Stomach (tissue), 9 donors: ENCODE data around the gene SYNJ2. TPM values are rescaled to one million over a fixed set of nuclear protein-coding genes. Genes with fewer than 3 reads are reported as not detected.

Source experiments
- DNase-seq, 2 donors: peaks; one replicate each; pipeline versions ENCODE4 v3.0.0 to v3.0.0-alpha.2; 2013 to 2019
- H3K27ac ChIP-seq, 5 donors: fragments of 200-600 bp in 4 of 5; sonication (generic) in 4 of 5; one replicate each; pipeline ENCODE4 v1.5.1; 2013 to 2019; ENCODE audit warnings: mild to moderate bottlenecking in 1 of 5, moderate library complexity in 1 of 5
- H3K27me3 ChIP-seq, 3 donors: fragments of 200-600 bp; sonication (generic); one replicate each; pipeline ENCODE4 v1.5.1; 2017 to 2019; ENCODE audit warnings: mixed run types in 1 of 3
- H3K36me3 ChIP-seq, 4 donors: fragments of 200-600 bp; sonication (generic); 1 replicate in 3 of 4; 2 replicates in 1 of 4; pipeline ENCODE4 v1.5.1; 2016 to 2019
- H3K4me1 ChIP-seq, 4 donors: fragments of 200-600 bp; sonication (generic); one replicate each; pipeline ENCODE4 v1.5.1; 2016 to 2019
- H3K4me3 ChIP-seq, 4 donors: fragments of 200-600 bp; sonication (generic) in 3 of 4; one replicate each; pipeline ENCODE4 v1.5.1; 2016 to 2019; ENCODE audit warnings: mild to moderate bottlenecking in 1 of 4
- H3K9me3 ChIP-seq, 4 donors: fragments of 200-600 bp; sonication (generic); one replicate each; pipeline ENCODE4 v1.5.1; 2016 to 2019
- EP300 ChIP-seq: sonication (generic); formaldehyde crosslinking; IDR thresholded peaks from one replicate; pipeline ENCODE4 v1.6.1; 2017; ENCODE audit warnings: antibody characterized with exemption
- POLR2A ChIP-seq, 4 donors: fragments of 450-650 bp; IDR thresholded peaks; one replicate each; pipeline ENCODE4 v1.6.1; 2016; ENCODE audit warnings: antibody characterized with exemption in 4 of 4, control low read depth in 2 of 4, mild to moderate bottlenecking in 1 of 4, moderate library complexity in 1 of 4
- POLR2AphosphoS5 ChIP-seq, 3 donors: sonication (generic); formaldehyde crosslinking; IDR thresholded peaks; one replicate each; pipeline ENCODE4 v1.6.1; 2016; ENCODE audit warnings: antibody characterized with exemption in 3 of 3
- WGBS, 5 donors: extraction: QIAGEN DNeasy Blood & Tissue Kit in 3 of 5; methylation state at CpG; one replicate each; pipeline versions ENCODE4 v1.1.5 to v1.1.7; 2013 to 2018; 5-methylcytosine and 5-hydroxymethylcytosine counted together
- intact Hi-C: fragments of 100-400 bp; cut with DNase I; formaldehyde crosslinking; loops from one replicate; pipeline ENCODE4 v1.15.1; 2023; ENCODE audit warnings: low total_unique reads
- polyA plus RNA-seq, 3 donors: library from polyadenylated mRNA; stranded (reverse); fragments of 200-250 nt; gene quantifications; one replicate each; pipeline ENCODE4 v1.2.3, GENCODE V29; 2013
- total RNA-seq, 5 donors: library from RNA; depleted of rRNA; stranded (reverse); fragments of >200 nt; gene quantifications; one replicate each; pipeline versions ENCODE4 v1.1.0 to v1.2.3, GENCODE V29; 2014 to 2016
- TF ChIP-seq, protein P1 (sequence below), 7 experiments: fragments of 450-650 bp in 4 of 7; fragments of 200-600 bp in 3 of 7; sonication (generic) in 3 of 7; IDR thresholded peaks; one replicate each; pipeline ENCODE4 v1.5.1; 2016 to 2019; ENCODE audit warnings: antibody characterized with exemption in 7 of 7, control low read depth in 2 of 7, mild to moderate bottlenecking in 1 of 7
- donor health status: healthy with polysubstance abuse.
- donor health status: Bipolar disorder and iron deficiency.
- donor health status: healthy.

SYNJ2 gene
- total and polyA plus RNA-seq, 8 donors = 4.7 to 41.4 (median 14.4) TPM

DNA sequence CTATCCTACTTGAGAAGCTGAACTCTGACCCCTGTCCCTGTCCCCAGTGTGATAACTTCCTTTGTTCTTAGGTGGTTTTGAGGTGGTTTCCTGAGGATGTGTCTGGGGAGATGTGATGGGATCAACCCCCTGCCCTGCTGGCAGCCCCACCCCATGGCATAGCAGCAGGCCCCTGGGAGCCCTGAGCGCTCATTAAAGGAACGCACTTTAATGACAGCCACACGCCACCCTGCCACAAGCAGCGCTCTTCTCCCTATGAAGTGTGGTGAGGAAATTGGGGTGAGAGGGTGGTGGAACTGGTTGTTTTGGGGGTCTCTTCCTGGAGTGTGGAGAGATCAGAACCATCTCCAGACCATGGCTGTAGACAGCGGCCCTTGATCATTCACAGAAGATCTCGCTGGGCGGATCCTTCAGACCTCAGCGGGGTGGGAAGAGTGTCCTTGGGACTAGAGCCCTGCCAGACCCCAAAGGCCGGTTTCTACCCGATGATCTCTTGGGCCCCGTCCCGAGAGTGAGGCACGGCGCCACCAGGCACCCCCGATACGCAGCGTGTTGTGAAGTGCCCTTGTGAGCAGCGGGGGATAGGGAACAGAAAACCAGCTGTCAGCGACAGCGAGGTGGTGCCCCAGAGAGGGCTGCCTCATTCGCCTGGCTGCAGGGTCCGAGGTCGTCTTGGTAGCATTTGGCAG is 45.4 kb downstream of the SYNJ2 start:
- no peaks in the 10 kb centered on the region for H3K9me3 ChIP-seq
- TF ChIP-seq EP300 = no peak
- TF ChIP-seq, protein P1, sequence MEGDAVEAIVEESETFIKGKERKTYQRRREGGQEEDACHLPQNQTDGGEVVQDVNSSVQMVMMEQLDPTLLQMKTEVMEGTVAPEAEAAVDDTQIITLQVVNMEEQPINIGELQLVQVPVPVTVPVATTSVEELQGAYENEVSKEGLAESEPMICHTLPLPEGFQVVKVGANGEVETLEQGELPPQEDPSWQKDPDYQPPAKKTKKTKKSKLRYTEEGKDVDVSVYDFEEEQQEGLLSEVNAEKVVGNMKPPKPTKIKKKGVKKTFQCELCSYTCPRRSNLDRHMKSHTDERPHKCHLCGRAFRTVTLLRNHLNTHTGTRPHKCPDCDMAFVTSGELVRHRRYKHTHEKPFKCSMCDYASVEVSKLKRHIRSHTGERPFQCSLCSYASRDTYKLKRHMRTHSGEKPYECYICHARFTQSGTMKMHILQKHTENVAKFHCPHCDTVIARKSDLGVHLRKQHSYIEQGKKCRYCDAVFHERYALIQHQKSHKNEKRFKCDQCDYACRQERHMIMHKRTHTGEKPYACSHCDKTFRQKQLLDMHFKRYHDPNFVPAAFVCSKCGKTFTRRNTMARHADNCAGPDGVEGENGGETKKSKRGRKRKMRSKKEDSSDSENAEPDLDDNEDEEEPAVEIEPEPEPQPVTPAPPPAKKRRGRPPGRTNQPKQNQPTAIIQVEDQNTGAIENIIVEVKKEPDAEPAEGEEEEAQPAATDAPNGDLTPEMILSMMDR (IDR thresholded peaks at IDR 0.05) = no peak
- no peak overlapping the region for H3K4me3 ChIP-seq
- 90 to 92% (median 91%) methylated on average over 23 of the region's 23 CpGs for WGBS, 5 donors
- intact Hi-C loops = no loop called here
- H3K27ac ChIP-seq = peak overlapping the region in 4 of 5 donors; percentile 70 to 82 (median 75)
- H3K27me3 ChIP-seq = no peaks in the 10 kb centered on the region
- peaks cover 39 to 62% (median 43%) of the 10 kb centered on the region in 4 donors for H3K4me1 ChIP-seq
- no peak for DNase-seq
- peaks cover 0 to 8% (median 4%) of the 10 kb centered on the region in 4 donors for H3K36me3 ChIP-seq

DNA sequence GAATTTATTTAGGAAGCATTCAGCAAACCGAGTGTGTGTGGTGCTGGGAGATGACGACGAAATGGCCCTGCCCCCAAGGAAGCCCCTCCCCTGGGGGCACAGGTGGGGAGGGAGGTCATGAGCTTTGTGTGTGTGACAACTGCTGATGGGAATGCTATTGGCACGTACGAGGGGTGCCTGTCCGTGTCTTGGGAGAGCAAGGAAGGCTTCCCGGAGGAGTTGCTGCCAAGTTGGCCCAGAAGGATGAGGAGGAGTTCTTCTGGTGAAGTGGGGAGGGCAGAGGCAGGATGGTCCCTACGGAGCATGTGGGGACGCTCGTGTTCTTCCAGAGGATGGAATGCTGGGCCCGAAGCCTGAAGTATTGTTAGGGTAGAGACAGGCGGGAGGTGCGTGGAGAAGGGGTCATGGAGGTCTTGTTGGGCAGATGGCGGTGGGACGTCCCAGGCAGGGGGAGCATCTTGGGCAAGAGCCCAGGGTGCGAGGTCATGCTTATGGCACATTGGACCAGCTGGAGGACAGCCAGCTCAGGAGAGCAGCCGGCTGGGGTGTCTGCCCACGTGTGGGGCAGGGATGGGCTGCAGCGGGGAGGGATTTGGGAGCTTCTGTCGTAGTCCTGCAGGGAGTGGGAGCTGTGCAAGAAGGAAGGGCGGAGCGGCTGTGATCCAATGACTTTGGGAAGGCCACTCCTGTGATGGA is 46.1 kb downstream of the SYNJ2 start:
- no peaks in the 10 kb centered on the region for H3K27me3 ChIP-seq
- TF ChIP-seq, protein P1 (IDR thresholded peaks at IDR 0.05) = no peak
- no peak for TF ChIP-seq POLR2AphosphoS5 (IDR thresholded peaks at IDR 0.05)
- TF ChIP-seq POLR2A (IDR thresholded peaks at IDR 0.05) = no peak
- TF ChIP-seq EP300 = no peak
- peaks cover 40 to 68% (median 48%) of the 10 kb centered on the region in 4 donors for H3K4me1 ChIP-seq
- H3K4me3 ChIP-seq = no peak overlapping the region
- DNase-seq = no peak
- 84 to 93% (median 88%) methylated on average over 22 of the region's 22 CpGs for WGBS, 5 donors
- peaks cover 0 to 8% (median 4%) of the 10 kb centered on the region in 4 donors for H3K36me3 ChIP-seq
- H3K27ac ChIP-seq = peak overlapping the region in 4 of 5 donors; percentile 1 to 82 (median 75)
- no peaks in the 10 kb centered on the region for H3K9me3 ChIP-seq
- intact Hi-C loops = no loop called here

DNA sequence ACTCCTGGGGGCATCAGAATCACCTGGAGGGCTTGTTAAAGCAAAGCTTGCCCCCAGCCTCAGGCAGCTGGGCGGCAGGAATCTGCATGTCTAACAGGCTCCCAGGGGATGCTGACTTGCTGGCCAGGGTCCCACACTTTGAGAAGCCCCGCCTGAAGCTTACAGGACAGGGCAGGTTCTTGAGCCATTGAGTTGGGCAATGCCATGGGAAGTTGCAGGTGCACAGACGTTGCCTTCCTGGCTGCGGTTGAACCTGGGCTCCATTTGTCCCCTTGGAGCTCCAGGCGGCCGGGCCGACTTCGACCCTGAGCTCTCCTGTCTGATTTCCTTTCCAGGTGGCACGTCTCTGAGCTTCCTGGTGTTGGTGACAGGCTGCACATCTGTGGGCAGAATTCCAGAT is 46.8 kb downstream of the SYNJ2 start:
- DNase-seq = no peak

DNA sequence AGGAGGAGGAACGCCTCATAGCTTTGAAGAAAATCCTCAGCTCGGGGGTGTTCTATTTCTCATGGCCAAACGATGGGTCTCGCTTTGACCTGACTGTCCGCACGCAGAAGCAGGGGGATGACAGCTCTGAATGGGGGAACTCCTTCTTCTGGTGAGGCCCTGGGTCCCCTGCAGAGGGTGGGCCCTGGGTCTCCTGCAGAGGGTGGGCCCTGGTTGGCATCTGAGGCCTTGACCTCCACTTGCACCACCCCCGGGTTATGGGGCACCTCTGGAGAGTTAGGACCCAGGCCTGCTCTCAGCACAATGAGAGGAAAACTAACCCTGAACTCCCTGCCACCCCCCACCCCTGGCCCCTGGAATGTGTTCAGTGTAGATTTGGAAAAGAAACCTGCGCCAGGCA is 47.2 kb downstream of the SYNJ2 start:
- intact Hi-C loops = no loop called here
- TF ChIP-seq POLR2AphosphoS5 (IDR thresholded peaks at IDR 0.05) = no peak
- TF ChIP-seq, protein P1 (IDR thresholded peaks at IDR 0.05) = no peak
- TF ChIP-seq EP300 = no peak
- no peak for TF ChIP-seq POLR2A (IDR thresholded peaks at IDR 0.05)
- Histone ChIP-seq H3K27me3 (no peaks in the 10 kb centered on the region), H3K36me3 (peaks cover 0 to 15% (median 6%) of the 10 kb centered on the region in 4 donors), H3K4me1 (peaks cover 45 to 79% (median 56%) of the 10 kb centered on the region in 4 donors), H3K4me3 (no peak overlapping the region), H3K9me3 (no peaks in the 10 kb centered on the region), H3K27ac (no peak overlapping the region)
- no peak for DNase-seq
- 93 to 97% (median 96%) methylated on average over 8 of the region's 8 CpGs for WGBS, 5 donors

More for the DNA sequence above, 46.8 kb downstream of the SYNJ2 start:
- Histone ChIP-seq H3K27ac (peak overlapping the region in 1 of 5 donors; percentile 1), H3K4me1 (peaks cover 41 to 75% (median 53%) of the 10 kb centered on the region in 4 donors), H3K36me3 (peaks cover 0 to 11% (median 6%) of the 10 kb centered on the region in 4 donors), H3K4me3 (no peak overlapping the region), H3K9me3 (no peaks in the 10 kb centered on the region), H3K27me3 (no peaks in the 10 kb centered on the region)
- intact Hi-C loops = no loop called here
- TF ChIP-seq, protein P1 (IDR thresholded peaks at IDR 0.05) = no peak
- no peak for TF ChIP-seq EP300
- TF ChIP-seq POLR2A (IDR thresholded peaks at IDR 0.05) = no peak
- no peak for TF ChIP-seq POLR2AphosphoS5 (IDR thresholded peaks at IDR 0.05)
- 75 to 90% (median 89%) methylated on average over 9 of the region's 9 CpGs for WGBS, 5 donors
